Neutrophil (primary cell): ENCODE measurements around the gene DCLRE1B.

Source experiments
- H3K27ac ChIP-seq: fragments of 200-600 bp; sonication (generic); 2 replicates; pipeline ENCODE4 v1.5.1; 2016; ENCODE audit warnings: mild to moderate bottlenecking, moderate library complexity
- H3K27me3 ChIP-seq: fragments of 200-600 bp; sonication (generic); 2 replicates; pipeline ENCODE4 v1.6.0; 2016; ENCODE audit warnings: mild to moderate bottlenecking
- H3K36me3 ChIP-seq: fragments of 200-600 bp; sonication (generic); 2 replicates; pipeline ENCODE4 v1.5.1; 2017
- H3K4me1 ChIP-seq, 2 experiments: fragments of 200-600 bp in 1 of 2; sonication (generic) in 1 of 2; 1 replicate in 1 of 2; 2 replicates in 1 of 2; pipeline versions ENCODE4 v1.5.1 to v1.6.1; 2013 to 2016; ENCODE audit warnings: low read depth in 1 of 2, low read length in 1 of 2, mild to moderate bottlenecking in 1 of 2, moderate library complexity in 1 of 2; ENCODE audit not compliant: control insufficient read depth in 1 of 2, insufficient read depth in 1 of 2
- H3K4me3 ChIP-seq, 2 experiments: fragments of 200-600 bp in 1 of 2; sonication (generic) in 1 of 2; 1 replicate in 1 of 2; 2 replicates in 1 of 2; pipeline ENCODE4 v1.5.1; 2013 to 2016; ENCODE audit warnings: low read depth in 1 of 2, low read length in 1 of 2, mild to moderate bottlenecking in 1 of 2, moderate library complexity in 1 of 2
- H3K9me3 ChIP-seq: fragments of 200-600 bp; sonication (generic); 2 replicates; pipeline ENCODE4 v1.5.1; 2016
- TF ChIP-seq, protein P1 (sequence below): fragments of 200-600 bp; sonication (generic); IDR thresholded peaks from 2 replicates; pipeline ENCODE4 v1.5.1; 2016; ENCODE audit warnings: antibody characterized with exemption

Gene DCLRE1B

DNA sequence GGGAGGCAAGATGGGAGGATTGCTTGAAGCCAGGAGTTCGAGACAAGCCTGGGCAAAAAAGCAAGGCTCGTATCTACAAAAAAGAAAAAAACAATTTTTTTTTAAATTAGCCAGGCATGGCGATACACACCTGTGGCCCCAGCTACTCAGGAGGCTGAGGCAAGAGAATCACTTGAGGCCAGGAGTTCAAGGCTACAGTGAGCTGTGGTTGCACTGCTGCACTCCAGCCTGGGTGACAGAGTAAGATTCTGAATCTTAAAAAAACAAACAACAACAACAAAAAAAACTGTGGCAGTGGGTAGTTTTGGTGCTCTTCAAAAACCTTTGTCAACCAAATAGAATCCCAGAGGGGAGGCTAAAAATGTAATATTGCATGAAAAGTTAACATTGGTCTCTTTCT, 34.3 kb upstream of the DCLRE1B start:
- Histone ChIP-seq H3K27me3 (no peaks in the 10 kb centered on the region), H3K27ac (peak overlapping the region; percentile 92), H3K9me3 (no peaks in the 10 kb centered on the region), H3K4me3 (peak overlapping the region; percentile 63 to 72), H3K36me3 (no peaks in the 10 kb centered on the region), H3K4me1 (peaks cover 83 to 85% of the 10 kb centered on the region in 2 experiments)
- TF ChIP-seq, protein P1, sequence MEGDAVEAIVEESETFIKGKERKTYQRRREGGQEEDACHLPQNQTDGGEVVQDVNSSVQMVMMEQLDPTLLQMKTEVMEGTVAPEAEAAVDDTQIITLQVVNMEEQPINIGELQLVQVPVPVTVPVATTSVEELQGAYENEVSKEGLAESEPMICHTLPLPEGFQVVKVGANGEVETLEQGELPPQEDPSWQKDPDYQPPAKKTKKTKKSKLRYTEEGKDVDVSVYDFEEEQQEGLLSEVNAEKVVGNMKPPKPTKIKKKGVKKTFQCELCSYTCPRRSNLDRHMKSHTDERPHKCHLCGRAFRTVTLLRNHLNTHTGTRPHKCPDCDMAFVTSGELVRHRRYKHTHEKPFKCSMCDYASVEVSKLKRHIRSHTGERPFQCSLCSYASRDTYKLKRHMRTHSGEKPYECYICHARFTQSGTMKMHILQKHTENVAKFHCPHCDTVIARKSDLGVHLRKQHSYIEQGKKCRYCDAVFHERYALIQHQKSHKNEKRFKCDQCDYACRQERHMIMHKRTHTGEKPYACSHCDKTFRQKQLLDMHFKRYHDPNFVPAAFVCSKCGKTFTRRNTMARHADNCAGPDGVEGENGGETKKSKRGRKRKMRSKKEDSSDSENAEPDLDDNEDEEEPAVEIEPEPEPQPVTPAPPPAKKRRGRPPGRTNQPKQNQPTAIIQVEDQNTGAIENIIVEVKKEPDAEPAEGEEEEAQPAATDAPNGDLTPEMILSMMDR, result no peak

DNA sequence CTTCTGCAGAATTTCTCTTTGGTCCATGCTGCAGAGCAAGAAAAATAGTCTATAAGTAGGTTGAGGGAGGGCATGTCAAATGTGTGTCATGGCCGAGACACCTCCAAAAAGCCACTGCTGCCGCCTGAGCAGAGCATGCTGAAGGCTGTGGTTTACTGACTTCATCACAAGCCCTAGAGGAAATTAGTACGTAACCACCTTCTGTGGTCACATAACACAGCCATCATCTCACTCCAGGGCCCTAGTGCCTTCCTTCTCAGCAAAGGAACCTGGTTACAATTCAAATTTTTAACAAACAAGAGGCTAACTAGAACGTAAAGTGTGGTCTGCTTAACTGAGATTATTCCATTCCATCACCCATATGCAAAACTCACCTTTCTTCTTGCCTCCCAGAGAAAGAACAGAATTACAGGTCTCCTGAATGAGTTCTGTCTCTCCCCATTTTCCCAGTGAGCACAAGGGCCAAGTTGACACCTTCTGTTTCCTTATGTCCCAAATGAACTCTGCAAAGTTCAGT, 33.5 kb upstream of the DCLRE1B start, which contains the start of gene PTPN22:
TSS of gene PTPN22 (minus strand) at position 116 of the 517 bp plus-strand sequence.
- no peaks in the 10 kb centered on the region for H3K9me3 ChIP-seq
- peak within 1 kb of the TSS; percentile 92 for H3K27ac ChIP-seq
- peaks cover 79% of the 10 kb centered on the region in 2 experiments for H3K4me1 ChIP-seq
- H3K27me3 ChIP-seq, result no peaks in the 10 kb centered on the region
- H3K4me3 ChIP-seq, result peak within 1 kb of the TSS; percentile 63 to 72
- TF ChIP-seq, protein P1, result no peak
- H3K36me3 ChIP-seq, result no peaks in the 10 kb centered on the region

DNA sequence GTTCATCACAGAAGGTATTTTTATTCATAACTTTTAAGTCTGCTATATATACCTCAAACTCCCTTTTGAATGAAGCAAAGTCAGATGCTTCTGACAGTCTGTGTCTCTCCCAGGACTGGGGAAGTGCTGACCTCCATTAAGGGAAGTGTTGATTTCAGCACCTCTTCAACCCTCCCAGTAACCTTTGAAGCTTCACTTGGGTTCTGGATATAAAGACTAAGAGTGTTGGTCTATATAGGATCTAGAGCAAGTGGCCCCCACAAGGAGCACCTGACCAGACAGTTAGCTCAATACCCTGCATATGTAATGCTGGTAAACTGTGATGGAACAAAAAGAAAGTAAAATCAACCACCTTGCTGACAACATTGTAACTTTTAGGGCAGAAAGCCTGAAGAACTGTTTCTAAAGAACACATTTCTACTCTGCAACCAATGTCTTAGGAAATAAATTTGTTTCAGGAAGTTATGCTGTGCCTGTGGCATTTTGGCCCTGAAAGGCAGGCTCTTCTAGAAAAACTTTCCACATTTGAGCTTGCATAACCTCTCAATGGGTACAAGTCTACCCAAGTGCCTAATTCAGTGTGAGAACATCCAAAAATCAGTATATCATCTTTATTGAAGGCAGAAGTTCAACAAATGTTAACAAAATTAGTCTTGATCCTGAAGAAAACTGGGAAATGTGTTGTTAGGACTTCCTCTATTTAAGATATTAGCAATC, 32.7 kb upstream of the DCLRE1B start:
- no peaks in the 10 kb centered on the region for H3K27me3 ChIP-seq
- no peaks in the 10 kb centered on the region for H3K36me3 ChIP-seq
- no peaks in the 10 kb centered on the region for H3K9me3 ChIP-seq
- peak overlapping the region; percentile 63 to 72 for H3K4me3 ChIP-seq
- H3K27ac ChIP-seq, result peak overlapping the region; percentile 92
- peaks cover 72 to 74% of the 10 kb centered on the region in 2 experiments for H3K4me1 ChIP-seq
- TF ChIP-seq, protein P1, result no peak

DNA sequence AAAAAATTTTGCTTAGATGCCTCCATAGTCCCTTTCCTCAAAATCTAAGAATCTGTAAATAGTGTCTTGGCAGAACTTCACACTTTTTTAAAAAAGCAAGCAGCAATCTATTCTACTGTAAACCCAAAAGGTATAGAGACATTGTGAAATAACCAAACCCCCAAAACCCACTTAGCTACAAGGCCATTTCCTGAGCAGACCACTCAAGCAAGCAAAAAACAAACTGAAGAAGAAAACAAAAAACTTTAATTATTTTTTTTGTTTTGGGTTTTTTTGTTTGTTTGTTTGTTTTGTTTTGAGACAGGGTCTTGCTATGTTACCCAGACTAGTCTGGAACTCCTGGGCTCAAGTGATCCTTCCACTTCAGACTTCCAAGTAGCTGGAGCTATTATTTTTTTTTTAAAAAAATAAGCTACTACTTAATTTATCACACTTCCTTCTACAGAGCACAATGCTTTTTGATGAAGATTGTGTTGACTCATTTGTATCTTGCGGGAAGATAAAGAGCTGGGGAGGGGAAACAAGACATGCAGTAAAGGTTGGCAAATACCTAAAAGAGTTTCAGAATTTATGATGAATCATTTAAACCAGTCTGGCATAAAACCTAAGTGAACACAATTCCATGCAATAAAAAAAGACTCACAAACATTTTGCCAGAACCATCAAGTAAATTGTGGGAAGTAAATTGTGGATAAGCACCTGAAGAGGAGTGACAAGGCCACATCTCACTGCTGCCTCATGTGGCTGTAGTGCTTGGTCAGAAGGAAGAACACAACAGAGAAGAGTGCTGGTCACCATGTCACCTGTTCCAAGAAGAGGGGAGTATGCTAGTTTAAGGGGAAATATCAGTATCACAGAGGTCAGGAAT, 30.9 kb upstream of the DCLRE1B start:
- Histone ChIP-seq H3K4me3 (no peak overlapping the region), H3K27ac (peak overlapping the region; percentile 92), H3K36me3 (no peaks in the 10 kb centered on the region), H3K9me3 (no peaks in the 10 kb centered on the region), H3K4me1 (peaks cover 53 to 55% of the 10 kb centered on the region in 2 experiments), H3K27me3 (no peaks in the 10 kb centered on the region)
- TF ChIP-seq, protein P1, result peak; percentile 11

DNA sequence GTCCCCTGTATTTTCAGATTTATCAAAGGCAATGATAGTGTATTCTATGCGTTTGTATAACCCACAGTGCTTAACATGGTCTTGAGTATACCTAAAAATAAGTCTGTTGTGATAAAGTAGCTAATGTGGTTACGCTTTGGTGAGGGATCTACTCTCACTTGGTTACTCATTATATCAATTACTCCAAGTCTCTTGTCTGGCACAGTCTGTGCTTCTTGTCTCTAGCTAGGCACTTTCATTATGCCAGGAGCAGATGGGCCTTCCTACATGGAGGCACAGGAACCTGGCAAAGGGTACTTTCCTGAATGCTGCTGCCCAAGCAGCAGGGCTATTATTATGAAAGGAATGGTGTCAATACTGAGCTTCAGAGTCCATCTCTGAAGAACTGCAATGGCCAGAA, 29.4 kb upstream of the DCLRE1B start:
- H3K27ac ChIP-seq, result peak overlapping the region; percentile 37
- TF ChIP-seq, protein P1, result no peak
- no peaks in the 10 kb centered on the region for H3K36me3 ChIP-seq
- H3K4me1 ChIP-seq, result peaks cover 40 to 41% of the 10 kb centered on the region in 2 experiments
- H3K27me3 ChIP-seq, result no peaks in the 10 kb centered on the region
- no peak overlapping the region for H3K4me3 ChIP-seq
- no peaks in the 10 kb centered on the region for H3K9me3 ChIP-seq
